HG03039 (cell line): ENCODE data around the gene C5orf63.
"Not testable (repeated sequence)": the region's sequence is repeated elsewhere in the genome, so short reads cannot be mapped to it uniquely, and the experiment has no call there.

ENCODE experiments used
- ATAC-seq: cut with Tn5 transposase; IDR thresholded peaks from one replicate; pipeline ENCODE4 v1.9.1; 2021; ENCODE audit warnings: mild to moderate bottlenecking, moderate library complexity; ENCODE audit not compliant: unreplicated experiment

C5orf63 gene

DNA sequence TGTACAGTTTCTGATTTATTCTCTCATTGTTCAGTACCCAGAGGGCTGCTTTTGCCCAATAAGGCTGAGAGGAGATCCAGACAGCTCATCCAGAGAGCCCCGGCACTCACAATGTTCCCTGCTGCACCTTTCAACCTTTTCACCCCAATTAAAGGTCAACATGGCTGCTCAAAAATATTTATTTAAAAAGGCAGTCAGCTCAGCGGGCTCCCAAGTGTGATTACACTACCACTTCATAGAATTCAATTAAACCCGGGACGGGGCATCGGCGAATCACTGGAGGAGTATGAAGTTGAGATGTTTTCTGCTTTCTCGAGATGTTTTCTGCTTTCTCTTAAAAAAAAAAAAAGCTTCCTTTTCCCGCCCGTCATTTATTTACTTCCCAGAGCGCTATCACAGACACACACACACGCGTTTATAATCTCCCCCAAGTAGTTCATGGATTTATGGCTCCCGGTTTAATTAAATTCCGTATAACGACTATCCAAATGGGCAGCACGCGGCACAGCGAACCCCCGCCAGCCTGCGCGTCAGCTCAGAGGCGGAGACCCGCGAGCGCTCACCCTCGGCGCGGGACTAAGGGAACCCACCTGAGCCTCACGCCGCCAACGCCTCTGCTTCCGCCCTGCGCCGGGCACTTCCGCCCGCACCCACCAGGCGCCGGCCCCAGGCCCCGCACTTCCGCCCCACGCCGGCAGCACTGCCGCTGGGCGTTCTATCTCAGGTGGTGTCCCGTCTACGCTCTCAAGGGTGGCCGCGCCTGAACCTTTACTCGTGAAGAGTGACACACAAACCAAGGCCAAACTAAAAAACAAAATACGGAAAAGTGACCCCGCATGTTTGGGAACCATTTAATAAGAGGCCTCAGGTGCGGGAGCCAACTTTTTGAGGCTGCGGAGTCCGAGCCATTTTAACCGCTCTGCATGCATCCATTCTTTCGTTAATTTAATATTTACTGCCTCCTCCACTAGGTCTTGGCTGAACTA is at the start of gene C5orf63:
C5orf63 (minus strand) TSS at position 642 of the 986 bp plus-strand sequence. CDS start 14,507 bp downstream, outside the sequence.
- peak; percentile 97 for ATAC-seq

DNA sequence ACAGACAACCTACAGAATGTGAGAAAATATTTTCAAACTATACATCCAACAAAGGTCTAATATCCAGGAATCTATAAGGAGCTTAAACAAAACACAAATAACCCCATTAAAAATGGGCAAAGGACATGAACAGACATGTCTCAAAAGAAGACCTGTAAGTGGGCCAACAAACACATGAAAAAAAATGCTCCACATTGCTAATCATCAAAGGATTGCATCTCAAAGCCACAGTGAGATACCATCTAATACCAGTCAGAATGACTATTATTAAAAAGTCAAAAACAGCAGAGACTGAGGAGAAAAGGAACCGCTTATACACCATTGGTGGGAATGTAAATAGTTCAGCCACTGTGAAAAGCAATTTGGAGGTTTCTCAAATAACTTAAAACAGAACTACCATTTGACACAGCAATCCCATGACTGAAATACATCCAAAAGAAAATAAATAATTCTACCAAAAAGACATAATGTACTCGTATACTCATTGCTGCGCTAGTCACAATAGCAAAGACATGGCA is 39.1 kb upstream of the C5orf63 start:
- ATAC-seq, result no peak

DNA sequence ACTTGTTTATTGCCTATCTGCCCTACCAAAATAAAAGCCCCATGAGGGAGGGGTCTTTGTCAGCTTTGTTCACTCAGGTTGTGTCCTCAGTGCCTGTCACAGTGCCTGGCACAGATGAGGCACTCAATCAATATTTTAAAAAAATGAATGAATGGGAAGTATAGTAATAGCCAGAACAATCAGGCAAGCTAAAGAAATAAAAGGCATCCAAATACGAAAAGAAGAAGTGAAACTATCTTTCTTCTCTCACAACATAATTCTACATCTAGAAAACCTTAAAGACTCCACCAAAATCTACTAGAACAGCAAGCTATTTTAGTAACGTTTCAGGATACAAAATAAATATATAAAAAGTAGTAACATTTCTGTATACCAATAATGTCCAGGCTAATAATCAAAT is 37.8 kb upstream of the C5orf63 start:
- ATAC-seq, result no peak

DNA sequence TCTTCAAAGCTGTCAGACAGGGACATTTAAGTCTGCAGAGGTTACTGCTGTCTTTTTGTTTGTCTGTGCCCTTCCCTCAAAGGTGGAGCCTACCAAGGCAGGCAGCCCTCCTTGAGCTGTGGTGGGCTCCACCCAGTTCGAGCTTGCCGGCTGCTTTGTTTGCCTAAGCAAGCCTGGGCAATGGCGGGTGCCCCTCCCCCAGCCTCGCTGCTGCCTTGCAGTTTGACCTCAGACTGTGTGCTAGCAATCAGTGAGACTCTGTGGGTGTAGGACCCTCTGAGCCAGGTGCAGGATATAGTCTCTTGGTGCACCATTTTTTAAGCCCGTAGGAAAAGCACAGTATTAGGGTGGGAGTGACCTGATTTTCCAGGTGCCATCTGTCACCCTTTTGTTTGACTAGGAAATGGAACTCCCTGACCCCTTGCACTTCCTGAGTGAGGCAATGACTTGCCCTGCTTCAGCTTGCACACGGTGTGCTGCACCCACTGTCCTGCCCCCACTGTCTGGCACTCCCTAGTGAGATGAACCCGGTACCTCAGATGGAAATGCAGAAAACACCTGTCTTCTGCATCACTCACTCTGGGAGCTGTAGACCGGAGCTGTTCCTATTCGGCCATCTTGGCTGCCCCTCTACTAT is 35.4 kb upstream of the C5orf63 start:
- ATAC-seq, result not testable (repeated sequence)

DNA sequence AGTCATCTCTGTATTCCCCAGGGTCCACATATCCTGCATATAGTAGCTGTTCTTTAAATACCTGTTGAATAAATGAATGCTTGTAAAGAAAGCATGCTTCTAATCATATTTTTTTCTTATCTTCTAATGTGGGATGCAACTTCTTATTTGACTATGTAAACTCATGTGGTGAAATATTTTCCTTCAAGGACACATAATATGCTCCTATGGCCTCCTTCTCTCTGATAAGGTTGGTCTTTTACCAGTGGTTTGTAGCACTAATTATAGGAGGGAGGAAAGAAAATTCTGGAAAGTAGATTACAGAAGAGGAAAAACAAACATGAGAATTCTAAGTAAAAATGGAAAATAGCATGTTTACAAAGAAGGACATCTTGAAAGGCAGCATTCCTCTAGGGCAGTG is 28.6 kb upstream of the C5orf63 start:
- no peak for ATAC-seq

DNA sequence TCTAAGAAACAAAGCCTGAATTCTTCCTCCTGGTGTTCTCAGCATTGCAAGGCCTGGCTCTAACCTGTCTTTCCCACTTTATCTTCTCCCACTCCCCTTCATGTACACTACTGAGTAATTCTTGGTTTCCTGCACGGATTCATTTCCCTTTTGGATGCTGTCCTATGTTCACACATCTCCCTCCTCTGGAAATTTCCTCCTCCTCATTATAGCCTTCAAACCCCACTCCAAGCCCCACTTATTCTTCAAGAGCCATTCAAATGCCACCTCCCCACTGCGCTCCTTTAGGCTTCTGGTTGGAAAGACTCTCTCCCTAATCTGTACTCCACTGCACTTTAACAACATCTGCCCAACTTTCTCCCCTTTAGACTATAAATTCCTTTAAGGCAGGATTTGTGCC is 28.2 kb upstream of the C5orf63 start:
- no peak for ATAC-seq

GRCh38 chr5:127098241-127098640 is 24.9 kb upstream of the C5orf63 start:
- no peak for ATAC-seq

GRCh38 chr5:127097278-127097677 is 24.0 kb upstream of the C5orf63 start:
- ATAC-seq, result no peak

GRCh38 chr5:127096328-127096993 is 23.2 kb upstream of the C5orf63 start:
- no peak for ATAC-seq

DNA sequence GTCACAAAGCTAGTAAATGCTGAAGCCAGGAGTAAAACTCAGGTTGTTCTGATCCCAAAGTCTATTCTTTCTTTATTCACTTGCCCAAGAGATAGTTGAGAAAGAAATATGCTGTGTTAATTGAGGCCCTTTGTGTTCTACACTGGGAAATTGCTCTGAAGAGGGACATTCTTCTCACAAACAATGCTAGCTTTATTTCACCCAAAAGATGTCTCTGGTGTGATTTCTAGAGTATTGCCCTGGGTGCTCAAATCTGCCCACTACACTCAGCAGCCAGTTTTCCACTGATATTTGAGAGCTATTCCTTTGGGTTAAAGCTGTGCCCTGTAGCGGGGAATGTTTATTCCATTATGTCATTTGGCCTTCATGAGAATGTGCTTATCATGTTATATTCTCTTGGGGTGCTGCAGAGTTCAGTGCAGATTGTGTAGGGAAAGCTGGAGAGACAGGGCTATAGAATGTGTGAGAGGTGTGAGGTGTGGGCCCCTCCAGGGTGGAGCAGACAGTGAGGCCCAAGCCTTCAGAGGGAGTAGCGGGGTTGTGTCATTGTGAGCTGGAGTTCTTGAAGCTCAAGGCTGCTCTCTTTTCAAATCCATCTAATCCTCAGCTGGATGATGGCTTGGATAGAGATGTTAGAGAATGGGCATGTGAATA is 21.0 kb upstream of the C5orf63 start:
- no peak for ATAC-seq

DNA sequence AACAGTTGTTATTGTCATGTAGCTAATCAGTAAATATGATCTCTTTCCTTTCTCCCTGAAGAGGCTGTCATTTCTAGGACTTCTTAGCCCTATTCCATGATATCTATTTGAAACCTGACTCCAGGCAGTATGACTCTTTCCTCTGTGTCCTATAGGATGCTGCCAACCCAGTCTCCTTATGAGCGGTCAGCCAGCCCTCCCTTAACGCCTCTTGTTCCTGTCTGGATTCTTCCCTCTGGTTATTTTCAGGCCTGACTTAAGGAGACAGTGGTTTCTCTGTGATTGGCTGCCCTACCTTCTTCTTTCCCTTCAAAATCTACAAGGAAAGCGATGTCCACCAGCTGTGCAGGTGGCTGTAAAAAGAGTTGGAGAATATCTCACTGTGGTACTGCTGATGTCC is 19.4 kb upstream of the C5orf63 start:
- no peak for ATAC-seq

- no peak for ATAC-seq
These were observed 15.9 kb upstream of the C5orf63 start for GRCh38 chr5:127089191-127089590.

DNA sequence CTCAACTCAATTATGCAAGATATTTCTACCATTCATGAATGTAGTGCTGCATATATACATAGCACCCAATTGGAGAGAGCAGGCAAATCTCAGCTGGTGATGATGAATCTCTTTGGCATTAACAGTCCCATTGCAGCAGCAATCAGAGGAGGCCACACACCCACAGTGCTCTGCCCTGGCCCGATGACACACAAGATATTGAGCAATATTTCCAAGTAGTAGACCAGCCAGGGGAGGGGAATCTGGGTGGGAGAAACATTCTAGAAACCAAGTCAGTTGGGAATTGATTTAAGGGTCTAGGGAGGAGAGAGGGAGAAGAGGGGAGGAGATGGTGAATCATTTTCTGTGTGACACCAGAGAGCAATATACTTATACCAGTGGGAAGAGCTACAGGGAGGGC is 14.9 kb upstream of the C5orf63 start:
- ATAC-seq, result no peak

GRCh38 chr5:127086589-127086988 is 13.3 kb upstream of the C5orf63 start:
- no peak for ATAC-seq

- ATAC-seq, result no peak
These were observed 12.5 kb upstream of the C5orf63 start for GRCh38 chr5:127085796-127086195.

DNA sequence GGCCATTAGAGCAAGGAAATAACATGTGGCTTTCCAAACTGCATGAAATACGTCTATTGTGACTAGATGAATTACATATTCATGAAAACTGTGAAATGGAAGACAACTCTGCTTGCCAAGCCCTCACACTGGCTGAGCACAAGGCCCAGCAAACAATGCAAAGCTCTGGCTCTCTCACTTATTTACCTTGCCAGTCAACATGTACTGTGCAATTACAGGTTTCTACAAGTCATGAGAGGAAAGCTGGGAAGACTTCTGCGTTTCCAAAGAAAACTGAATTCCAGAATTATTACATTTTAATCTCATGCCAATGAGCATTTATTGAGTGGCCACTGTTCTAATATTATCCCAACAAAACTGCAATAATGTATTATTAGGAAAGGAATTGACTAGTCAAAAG is 12.1 kb upstream of the C5orf63 start:
- ATAC-seq, result no peak

- ATAC-seq, result no peak
These were observed 11.4 kb upstream of the C5orf63 start for GRCh38 chr5:127084656-127085055.

GRCh38 chr5:127083711-127084110 is 10.4 kb upstream of the C5orf63 start:
- no peak for ATAC-seq

DNA sequence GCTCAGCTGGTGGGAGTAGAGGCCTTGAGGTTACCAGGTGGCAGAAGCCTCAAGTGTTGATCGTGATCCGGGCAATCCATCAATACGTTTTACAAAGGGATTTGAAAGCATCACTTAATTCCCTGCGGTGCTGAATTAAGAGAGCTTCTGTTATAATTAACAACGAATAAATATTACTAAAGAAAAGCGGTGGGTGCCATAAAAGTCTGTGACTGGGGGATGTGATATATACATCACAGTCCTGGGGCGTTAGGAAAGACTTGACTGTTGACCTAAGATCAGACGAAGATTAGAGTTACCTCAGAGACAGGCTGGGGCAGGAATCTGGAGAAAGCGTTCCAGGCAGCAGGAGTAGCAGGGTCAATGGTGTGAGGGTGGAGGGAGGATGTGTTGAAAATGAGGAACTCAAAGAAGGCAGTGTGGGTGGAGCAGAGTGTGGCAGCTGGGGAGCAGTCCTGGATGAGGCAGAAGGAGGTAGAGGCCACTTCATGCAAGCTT is 6.7 kb upstream of the C5orf63 start:
- ATAC-seq, result no peak

- no peak for ATAC-seq
These were observed 4.1 kb upstream of the C5orf63 start for GRCh38 chr5:127077366-127077765.
